ENCODE data around the gene OR4D9. TPM values are rescaled to one million over a fixed set of nuclear protein-coding genes. Genes with fewer than 3 reads are reported as not detected.
"Not testable (repeated sequence)": the region's sequence is repeated elsewhere in the genome, so short reads cannot be mapped to it uniquely, and the experiment has no call there.

Gene OR4D9
- total and polyA plus RNA-seq, 11 donors, result not detected

DNA sequence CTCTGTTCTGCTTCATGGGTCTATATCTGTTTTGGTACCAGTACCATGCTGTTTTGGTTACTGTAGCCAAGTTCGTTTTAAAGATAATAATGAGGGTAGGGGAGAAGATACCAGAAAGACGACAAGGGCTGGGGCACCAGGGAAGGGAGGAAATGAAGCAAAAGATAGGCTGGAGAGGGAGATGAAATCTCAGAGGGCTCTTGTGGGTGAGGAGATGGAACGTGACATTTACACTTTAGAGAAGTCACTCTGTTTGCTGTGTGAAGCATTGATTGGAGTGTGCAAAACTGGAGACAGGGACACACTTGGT lies 33.5 kb downstream of the OR4D9 start:
- no peak for ATAC-seq
- intact Hi-C loops (cut with DNase I), result loop anchor here in 2 of 10 donors (5.0 to 10.0 kb wide), 4 partner anchors 67 to 252 kb away; no protein-coding TSS in a partner anchor
- no peak for DNase-seq
- H3K4me1 ChIP-seq, result peaks cover 0 to 21% (median 0%) of the 10 kb centered on the region in 12 donors
- H3K36me3 ChIP-seq, result no peaks in the 10 kb centered on the region
- no peaks in the 10 kb centered on the region for H3K9me3 ChIP-seq
- no peak for TF ChIP-seq POLR2A (IDR thresholded peaks at IDR 0.05)
- TF ChIP-seq, protein P1, sequence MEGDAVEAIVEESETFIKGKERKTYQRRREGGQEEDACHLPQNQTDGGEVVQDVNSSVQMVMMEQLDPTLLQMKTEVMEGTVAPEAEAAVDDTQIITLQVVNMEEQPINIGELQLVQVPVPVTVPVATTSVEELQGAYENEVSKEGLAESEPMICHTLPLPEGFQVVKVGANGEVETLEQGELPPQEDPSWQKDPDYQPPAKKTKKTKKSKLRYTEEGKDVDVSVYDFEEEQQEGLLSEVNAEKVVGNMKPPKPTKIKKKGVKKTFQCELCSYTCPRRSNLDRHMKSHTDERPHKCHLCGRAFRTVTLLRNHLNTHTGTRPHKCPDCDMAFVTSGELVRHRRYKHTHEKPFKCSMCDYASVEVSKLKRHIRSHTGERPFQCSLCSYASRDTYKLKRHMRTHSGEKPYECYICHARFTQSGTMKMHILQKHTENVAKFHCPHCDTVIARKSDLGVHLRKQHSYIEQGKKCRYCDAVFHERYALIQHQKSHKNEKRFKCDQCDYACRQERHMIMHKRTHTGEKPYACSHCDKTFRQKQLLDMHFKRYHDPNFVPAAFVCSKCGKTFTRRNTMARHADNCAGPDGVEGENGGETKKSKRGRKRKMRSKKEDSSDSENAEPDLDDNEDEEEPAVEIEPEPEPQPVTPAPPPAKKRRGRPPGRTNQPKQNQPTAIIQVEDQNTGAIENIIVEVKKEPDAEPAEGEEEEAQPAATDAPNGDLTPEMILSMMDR (IDR thresholded peaks at IDR 0.05), result no peak
- WGBS, 4 donors, result 56 to 62% (median 61%) methylated on average over 3 of the region's 3 CpGs
- no peak overlapping the region for H3K27ac ChIP-seq
- H3K4me3 ChIP-seq, result no peak overlapping the region
- H3K27me3 ChIP-seq, result no peaks in the 10 kb centered on the region

DNA sequence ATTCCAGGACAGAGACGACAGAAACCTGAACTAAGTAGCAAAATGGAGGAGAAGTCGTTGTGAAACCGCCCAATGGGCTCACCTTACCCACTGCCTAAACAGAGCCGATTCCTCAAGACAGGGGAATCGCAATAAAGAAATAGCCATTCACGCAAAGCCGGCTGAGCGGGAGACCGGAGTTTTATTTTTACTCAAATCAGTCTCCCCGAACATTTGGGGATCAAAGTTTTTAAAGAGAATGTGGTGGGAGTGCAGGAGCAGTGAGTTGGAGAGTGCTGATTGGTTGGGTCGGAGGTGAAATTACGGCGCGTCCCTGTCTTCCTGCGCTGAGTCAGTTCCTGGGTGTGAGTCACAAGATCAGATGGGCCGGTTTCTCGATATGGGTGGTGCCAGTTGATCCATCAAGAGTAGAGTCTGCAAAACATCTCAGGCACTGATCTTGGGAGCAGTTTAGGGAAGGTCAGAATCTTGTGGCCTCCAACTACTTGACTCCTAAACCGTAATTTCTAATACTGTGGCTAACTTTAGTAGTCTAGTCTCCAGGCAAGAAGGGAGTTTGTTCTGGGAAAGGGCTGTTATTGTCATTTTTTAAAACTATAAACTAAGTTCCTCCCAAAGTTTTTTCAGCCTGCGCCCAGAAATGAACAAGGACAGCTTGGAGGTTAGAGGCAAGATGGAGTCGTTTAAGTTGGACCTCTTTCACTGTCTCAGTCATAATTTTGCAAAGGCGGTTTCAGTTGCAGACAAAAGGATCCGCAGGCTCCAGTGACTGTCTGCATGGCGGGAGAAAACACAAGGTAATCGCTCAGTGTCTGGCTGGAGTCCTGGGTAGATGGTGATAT lies 34.1 kb downstream of the OR4D9 start:
- Histone ChIP-seq H3K36me3 (no peaks in the 10 kb centered on the region), H3K9me3 (no peaks in the 10 kb centered on the region), H3K27me3 (no peaks in the 10 kb centered on the region), H3K27ac (no peak overlapping the region), H3K4me1 (peaks cover 0 to 25% (median 0%) of the 10 kb centered on the region in 12 donors), H3K4me3 (no peak overlapping the region)
- WGBS, 4 donors, result 86 to 90% (median 88%) methylated on average over 24 of the region's 24 CpGs
- intact Hi-C loops (cut with DNase I), result loop anchor here in 2 of 10 donors (5.0 to 10.0 kb wide), 3 partner anchors 67 to 132 kb away; no protein-coding TSS in a partner anchor
- DNase-seq (no peak), ATAC-seq (no peak)
- TF ChIP-seq POLR2A (IDR thresholded peaks at IDR 0.05), result no peak
- TF ChIP-seq, protein P1 (IDR thresholded peaks at IDR 0.05), result no peak

DNA sequence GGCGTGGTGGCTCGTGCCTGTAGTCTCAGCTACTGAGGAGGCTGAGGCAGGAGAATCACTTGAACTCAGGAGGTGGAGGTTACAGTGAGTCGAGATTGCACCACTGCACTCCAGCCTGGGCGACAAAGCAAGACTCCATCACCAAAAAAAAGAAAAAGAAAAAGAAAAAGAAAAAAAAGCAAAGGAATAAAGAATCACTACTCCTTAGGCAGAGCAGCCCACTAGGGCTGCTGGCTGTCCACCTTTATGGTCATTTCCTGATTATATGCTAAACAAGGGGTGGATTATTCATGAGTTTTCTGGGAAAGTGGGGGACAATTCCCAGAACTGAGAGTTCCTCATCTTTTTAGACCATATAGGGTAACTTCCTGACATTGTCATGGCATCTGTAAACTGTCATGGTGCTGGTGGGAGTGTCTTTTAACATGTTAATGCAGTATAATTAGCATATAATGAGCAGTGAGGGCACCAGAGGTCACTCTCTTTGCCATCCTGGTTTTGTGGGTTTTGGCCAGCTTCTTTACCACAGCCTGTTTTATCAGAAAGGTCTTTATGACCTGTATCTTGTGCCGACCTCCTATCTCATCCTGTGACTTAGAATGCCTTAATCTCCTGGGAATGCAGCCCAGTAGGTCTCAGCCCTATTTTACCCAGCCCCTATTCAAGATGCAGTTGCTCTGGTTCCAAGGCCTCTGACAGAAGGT lies 36.4 kb downstream of the OR4D9 start:
- ATAC-seq, result not testable (repeated sequence)
- intact Hi-C loops (cut with DNase I), result loop anchor here in 2 of 10 donors (5.0 to 10.0 kb wide), 3 partner anchors 65 to 130 kb away; no protein-coding TSS in a partner anchor

DNA sequence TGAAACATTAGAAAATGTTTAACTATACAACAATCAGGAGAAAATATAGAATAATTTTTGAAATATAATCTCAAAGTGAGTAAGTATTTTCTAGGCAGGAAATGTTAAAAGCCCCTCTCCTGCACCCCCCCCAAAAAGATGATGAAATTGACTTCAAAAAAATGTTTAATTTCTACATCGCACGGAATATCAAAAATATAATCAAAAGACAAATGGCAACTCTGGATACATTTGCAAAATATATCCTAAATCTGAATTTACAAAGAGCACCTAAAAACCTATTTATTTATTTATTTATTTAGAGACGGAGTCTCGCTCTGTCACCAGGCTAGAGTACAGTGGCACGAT lies 36.9 kb downstream of the OR4D9 start:
- TF ChIP-seq, protein P1 (IDR thresholded peaks at IDR 0.05), result no peak
- TF ChIP-seq POLR2A (IDR thresholded peaks at IDR 0.05), result no peak
- DNase-seq (no peak), ATAC-seq (no peak)
- H3K27ac ChIP-seq, result no peak overlapping the region
- H3K4me1 ChIP-seq, result peaks cover 0 to 44% (median 0%) of the 10 kb centered on the region in 12 donors
- no peaks in the 10 kb centered on the region for H3K27me3 ChIP-seq
- no peaks in the 10 kb centered on the region for H3K9me3 ChIP-seq
- no peak overlapping the region for H3K4me3 ChIP-seq
- WGBS, 4 donors, result 94 to 97% (median 96%) methylated on average over 5 of the region's 5 CpGs
- intact Hi-C loops (cut with DNase I), result loop anchor here in 2 of 10 donors (5.0 to 10.0 kb wide), 3 partner anchors 64 to 129 kb away; no protein-coding TSS in a partner anchor
- H3K36me3 ChIP-seq, result no peaks in the 10 kb centered on the region

More for the DNA sequence above, 36.4 kb downstream of the OR4D9 start:
- peaks cover 0 to 44% (median 0%) of the 10 kb centered on the region in 12 donors for H3K4me1 ChIP-seq
- not testable (repeated sequence) for H3K4me3 ChIP-seq, H3K9me3 ChIP-seq, H3K27ac ChIP-seq, H3K36me3 ChIP-seq, DNase-seq, H3K27me3 ChIP-seq
- 75 to 82% (median 78%) methylated on average over 5 of the region's 5 CpGs for WGBS, 4 donors
